ENCODE data around the gene ULK2. TPM values are rescaled to one million over a fixed set of nuclear protein-coding genes. Genes with fewer than 3 reads are reported as not detected.
"Not testable (repeated sequence)": the region's sequence is repeated elsewhere in the genome, so short reads cannot be mapped to it uniquely, and the experiment has no call there.

Gene ULK2
- total and polyA plus RNA-seq, 3 donors from 2014 or later: 69.2 to 112 (median 87.2) TPM

- Histone ChIP-seq H3K4me3 (peak overlapping the region; percentile 73 to 92), H3K27me3 (no peaks in the 10 kb centered on the region), H3K4me1 (no peaks in the 10 kb centered on the region), H3K9me3 (no peaks in the 10 kb centered on the region), H3K27ac (peak overlapping the region; percentile 69 to 87), H3K36me3 (ENCODE audit: low read depth, missing control alignments) (no peaks in the 10 kb centered on the region)
- no peak for TF ChIP-seq CTCF (IDR thresholded peaks at IDR 0.05)
- TF ChIP-seq POLR2A (IDR thresholded peaks at IDR 0.05): no peak
- 8 to 25% methylated on average over 13 to 23 of the region's 23 CpGs for WGBS, 2 donors
- intact Hi-C loops (cut with DNase I; ENCODE audit: low total_unique reads): no loop called here
- DNase-seq: no peak
Measured at GRCh38 chr17:19868079-19868395, 301 bp upstream of the ULK2 start.

- TF ChIP-seq POLR2A (IDR thresholded peaks at IDR 0.05) (no peak), CTCF (IDR thresholded peaks at IDR 0.05) (no peak)
- intact Hi-C loops (cut with DNase I; ENCODE audit: low total_unique reads): no loop called here
- Histone ChIP-seq H3K27ac (peak overlapping the region; percentile 45 to 87), H3K4me1 (no peaks in the 10 kb centered on the region), H3K36me3 (ENCODE audit: low read depth, missing control alignments) (no peaks in the 10 kb centered on the region), H3K27me3 (no peaks in the 10 kb centered on the region), H3K4me3 (peak overlapping the region; percentile 73 to 92), H3K9me3 (no peaks in the 10 kb centered on the region)
- 0% methylated on average over 2 to 17 of the region's 27 CpGs for WGBS, 2 donors
- DNase-seq: peak; percentile 84
Measured at GRCh38 chr17:19867079-19867328, 732 bp downstream of the ULK2 start.

GRCh38 chr17:19865021-19865420, 2.7 kb downstream of the ULK2 start:
- Histone ChIP-seq H3K27me3 (no peaks in the 10 kb centered on the region), H3K4me3 (no peak overlapping the region), H3K27ac (no peak overlapping the region), H3K9me3 (no peaks in the 10 kb centered on the region), H3K4me1 (no peaks in the 10 kb centered on the region), H3K36me3 (ENCODE audit: low read depth, missing control alignments) (no peaks in the 10 kb centered on the region)
- DNase-seq: no peak
- WGBS, 2 donors: 58 to 82% methylated on average over 3 of the region's 3 CpGs
- TF ChIP-seq POLR2A (IDR thresholded peaks at IDR 0.05): no peak
- no peak for TF ChIP-seq CTCF (IDR thresholded peaks at IDR 0.05)
- intact Hi-C loops (cut with DNase I; ENCODE audit: low total_unique reads): no loop called here

GRCh38 chr17:19860647-19861177, 7.0 kb downstream of the ULK2 start:
- H3K27me3 ChIP-seq; H3K36me3 ChIP-seq (ENCODE audit: low read depth, missing control alignments); intact Hi-C loops (cut with DNase I; ENCODE audit: low total_unique reads); H3K27ac ChIP-seq; H3K4me1 ChIP-seq; DNase-seq; H3K9me3 ChIP-seq; H3K4me3 ChIP-seq: not testable (repeated sequence)
- WGBS, 2 donors: 93 to 97% methylated on average over 9 of the region's 9 CpGs

- TF ChIP-seq CTCF (IDR thresholded peaks at IDR 0.05): no peak
- TF ChIP-seq POLR2A (IDR thresholded peaks at IDR 0.05): no peak
- Histone ChIP-seq H3K4me3 (no peak overlapping the region), H3K27ac (no peak overlapping the region), H3K36me3 (ENCODE audit: low read depth, missing control alignments) (no peaks in the 10 kb centered on the region), H3K9me3 (no peaks in the 10 kb centered on the region), H3K4me1 (no peaks in the 10 kb centered on the region), H3K27me3 (no peaks in the 10 kb centered on the region)
- no peak for DNase-seq
- intact Hi-C loops (cut with DNase I; ENCODE audit: low total_unique reads): no loop called here
- 66 to 75% methylated on average over 2 of the region's 2 CpGs for WGBS, 2 donors
Measured at GRCh38 chr17:19857640-19858039, 10.1 kb downstream of the ULK2 start.

Measured in testis (tissue), 3 donors.